HepG2 (cell line): Measurements from ENCODE around the gene SEH1L. TPM values are rescaled to one million over a fixed set of nuclear protein-coding genes. Genes with fewer than 3 reads are reported as not detected.

Source experiments
- BORCS8-MEF2B ChIP-seq: sonication (generic); formaldehyde crosslinking; IDR thresholded peaks from 2 replicates; pipeline ENCODE4 v1.8.0; 2022; ENCODE audit warnings: mild to moderate bottlenecking, missing genetic modification reagents
- CHCHD3 ChIP-seq: sonication (generic); formaldehyde crosslinking; IDR thresholded peaks from 2 replicates; pipeline ENCODE4 v1.8.0; 2022; ENCODE audit warnings: mild to moderate bottlenecking, missing genetic modification reagents, moderate library complexity
- EP300 ChIP-seq, 3 experiments: sonication (generic) in 1 of 3; formaldehyde crosslinking in 1 of 3; IDR thresholded peaks; 2 replicates each; pipeline versions ENCODE4 v1.5.1 to v1.6.1; 2011 to 2020; ENCODE audit warnings: low read depth in 2 of 3, low read length in 2 of 3, borderline replicate concordance in 1 of 3, improper control_type of control experiment in 1 of 3, mild to moderate bottlenecking in 1 of 3, missing genetic modification reagents in 1 of 3, moderate library complexity in 1 of 3
- GABPA ChIP-seq, 2 experiments: IDR thresholded peaks; 2 replicates each; pipeline ENCODE4 v1.6.1; 2011 to 2016; ENCODE audit warnings: low read depth in 2 of 2, low read length in 1 of 2, missing biosample characterization in 1 of 2, missing genetic modification characterization in 1 of 2
- HMGXB3 ChIP-seq: sonication (generic); formaldehyde crosslinking; IDR thresholded peaks from 2 replicates; pipeline ENCODE4 v1.4.0; 2020; ENCODE audit warnings: missing genetic modification reagents, borderline replicate concordance
- HOXA5 ChIP-seq: sonication (generic); formaldehyde crosslinking; IDR thresholded peaks from 2 replicates; pipeline ENCODE4 v1.4.0; 2020; ENCODE audit warnings: missing genetic modification reagents
- ISL2 ChIP-seq: sonication (generic); formaldehyde crosslinking; IDR thresholded peaks from 2 replicates; pipeline ENCODE4 v1.5.0; 2020; ENCODE audit warnings: missing genetic modification reagents
- KDM6A ChIP-seq: IDR thresholded peaks from 2 replicates; pipeline ENCODE4 v1.6.1; 2016; ENCODE audit warnings: low read depth
- KLF11 ChIP-seq: IDR thresholded peaks from 2 replicates; pipeline ENCODE4 v1.6.1; 2016; ENCODE audit warnings: missing compliant biosample characterization
- PREB ChIP-seq: sonication (generic); formaldehyde crosslinking; IDR thresholded peaks from 2 replicates; pipeline ENCODE4 v1.4.0; 2020; ENCODE audit warnings: missing genetic modification reagents
- PRPF4 ChIP-seq: fragments of 200-400 bp; formaldehyde crosslinking; IDR thresholded peaks from 2 replicates; pipeline ENCODE4 v1.6.1; 2016; ENCODE audit warnings: low read length, low read depth; ENCODE audit not compliant: poor library complexity, severe bottlenecking
- RCOR2 ChIP-seq: IDR thresholded peaks from 2 replicates; pipeline ENCODE4 v1.6.1; 2016; ENCODE audit warnings: missing biosample characterization, missing genetic modification reagents
- TBP ChIP-seq: sonication (generic); formaldehyde crosslinking; IDR thresholded peaks from 2 replicates; pipeline ENCODE4 v1.5.0; 2020; ENCODE audit warnings: missing genetic modification reagents
- ZBTB2 ChIP-seq: sonication (generic); formaldehyde crosslinking; IDR thresholded peaks from 2 replicates; pipeline ENCODE4 v1.8.0; 2022; ENCODE audit warnings: low read depth, missing genetic modification reagents
- ZBTB34 ChIP-seq: sonication (generic); formaldehyde crosslinking; IDR thresholded peaks from 2 replicates; pipeline ENCODE4 v1.8.0; 2022; ENCODE audit warnings: mild to moderate bottlenecking, missing genetic modification reagents
- ZFP36L2 ChIP-seq: sonication (generic); formaldehyde crosslinking; IDR thresholded peaks from 2 replicates; pipeline ENCODE4 v1.4.0; 2020; ENCODE audit warnings: missing genetic modification reagents
- ZNF136 ChIP-seq: sonication (generic); formaldehyde crosslinking; IDR thresholded peaks from 2 replicates; pipeline ENCODE4 v1.8.1; 2022; ENCODE audit warnings: low read depth, mild to moderate bottlenecking, moderate library complexity, missing genetic modification reagents
- ZNF350 ChIP-seq: sonication (generic); formaldehyde crosslinking; IDR thresholded peaks from 2 replicates; pipeline ENCODE4 v1.4.0; 2020; ENCODE audit warnings: mild to moderate bottlenecking, low read depth, missing genetic modification reagents, borderline replicate concordance
- ZNF792 ChIP-seq: IDR thresholded peaks from 2 replicates; pipeline ENCODE4 v1.6.1; 2016
- ZNF878 ChIP-seq: sonication (generic); formaldehyde crosslinking; IDR thresholded peaks from 2 replicates; pipeline ENCODE4 v1.8.1; 2023; ENCODE audit warnings: mild to moderate bottlenecking, missing genetic modification reagents, moderate library complexity
- polyA plus RNA-seq, 8 experiments: library from polyadenylated mRNA; depleted of rRNA in 3 of 8; stranded (reverse) in 7 of 8; unstranded in 1 of 8; fragments of >200 nt; fragmentation: Illumina TruSeq in 4 of 8; extraction: Trizol in 4 of 8; gene quantifications; 2 replicates each; pipeline versions ENCODE4 v1.2.1 to v1.2.3, GENCODE V29; 2011 to 2016; ENCODE audit warnings: low read depth in 4 of 8, missing spikeins in 1 of 8, mixed read lengths in 1 of 8; ENCODE audit not compliant: insufficient read depth in 1 of 8
- total RNA-seq, 5 experiments: library from RNA; depleted of rRNA; stranded (reverse); fragments of >200 nt; fragmentation: Illumina TruSeq; extraction: Trizol; gene quantifications; 2 replicates each; pipeline ENCODE4 v1.2.3, GENCODE V29; 2016; ENCODE audit warnings: low read depth in 1 of 5

Gene SEH1L
- total and polyA plus RNA-seq, 2 of the 13 experiments (the other 11 are each of a cell fraction or from before 2014, with no cell fraction given): 59.6 to 63.5 TPM

- TF ChIP-seq ZBTB34 (CRISPR knock-in tag) (peak; percentile 47; the same call in 1 of the 2 replicates), BORCS8-MEF2B (CRISPR knock-in tag) (peak; percentile 91), ZNF136 (CRISPR knock-in tag) (no peak), KDM6A (CRISPR knock-in tag) (peak; percentile 32; the same call in 1 of the 2 replicates), GABPA (IDR thresholded peaks at IDR 0.05; ENCODE audit: low read depth, low read length) (peak; percentile 38), GABPA (CRISPR knock-in tag; IDR thresholded peaks at IDR 0.05; ENCODE audit: low read depth) (peak; percentile 68; the same call in 1 of the 2 replicates), ZNF878 (CRISPR knock-in tag) (peak; percentile 87; the same call in 1 of the 2 replicates), KLF11 (peak; percentile 90; the same call in 1 of the 2 replicates), ZFP36L2 (CRISPR knock-in tag) (peak; percentile 65; the same call in 1 of the 2 replicates), TBP (CRISPR knock-in tag) (0 out of 2 replicates have a peak, but pooled peaks have one; percentile 90), HOXA5 (CRISPR knock-in tag) (peak; percentile 87; the same call in 1 of the 2 replicates), ZBTB2 (peak; percentile 91), RCOR2 (0 out of 2 replicates have a peak, but pooled peaks have one; percentile 58), PRPF4 (no peak), PREB (CRISPR knock-in tag) (peak; percentile 98), EP300 (IDR thresholded peaks at IDR 0.05; ENCODE audit: low read depth in 2 of 2, low read length in 2 of 2) (no peak), EP300 (CRISPR knock-in tag; IDR thresholded peaks at IDR 0.05; ENCODE audit: borderline replicate concordance) (peak; percentile 46; the same call in 1 of the 2 replicates), ZNF350 (peak; percentile 94), ISL2 (CRISPR knock-in tag) (peak; percentile 79; the same call in 1 of the 2 replicates), CHCHD3 (CRISPR knock-in tag) (0 out of 2 replicates have a peak, but pooled peaks have one; percentile 43), HMGXB3 (CRISPR knock-in tag) (0 out of 2 replicates have a peak, but pooled peaks have one; percentile 47), ZNF792 (CRISPR knock-in tag) (peak; percentile 88; the same call in 1 of the 2 replicates)
These were observed 43.4 kb downstream of the SEH1L start, which contains the start of gene CEP192 (continued) for GRCh38 chr18:12990967-12991820.
